ENCODE data around the gene GRIN2A. TPM values are rescaled to one million over a fixed set of nuclear protein-coding genes. Genes with fewer than 3 reads are reported as not detected.

GRIN2A gene
- total RNA-seq, 1 donor from 2014 or later = not detected

- no peak for DNase-seq (ENCODE audit: low read depth)
- H3K4me3 ChIP-seq (ENCODE audit: low read depth, low read length) = no peak overlapping the region
- TF ChIP-seq CTCF (conservative IDR thresholded peaks at IDR 0.05; ENCODE audit: low read depth, low read length) = no peak
Observed at GRCh38 chr16:9807302-9807701, 374.9 kb downstream of the GRIN2A start.

GRCh38 chr16:9805109-9805508, 377.1 kb downstream of the GRIN2A start:
- DNase-seq (ENCODE audit: low read depth) = no peak
- H3K4me3 ChIP-seq (ENCODE audit: low read depth, low read length) = no peak overlapping the region
- no peak for TF ChIP-seq CTCF (conservative IDR thresholded peaks at IDR 0.05; ENCODE audit: low read depth, low read length)

GRCh38 chr16:9802160-9802559, 380.1 kb downstream of the GRIN2A start:
- no peak for TF ChIP-seq CTCF (conservative IDR thresholded peaks at IDR 0.05; ENCODE audit: low read depth, low read length)
- H3K4me3 ChIP-seq (ENCODE audit: low read depth, low read length) = no peak overlapping the region

GRCh38 chr16:9801651-9802050, 380.6 kb downstream of the GRIN2A start:
- no peak for TF ChIP-seq CTCF (conservative IDR thresholded peaks at IDR 0.05; ENCODE audit: low read depth, low read length)
- DNase-seq (ENCODE audit: low read depth) = no peak
- H3K4me3 ChIP-seq (ENCODE audit: low read depth, low read length) = no peak overlapping the region

More at GRCh38 chr16:9802160-9802559, 380.1 kb downstream of the GRIN2A start:
- no peak for DNase-seq (ENCODE audit: low read depth)

- DNase-seq (ENCODE audit: low read depth) = no peak
- no peak overlapping the region for H3K4me3 ChIP-seq (ENCODE audit: low read depth, low read length)
- TF ChIP-seq CTCF (conservative IDR thresholded peaks at IDR 0.05; ENCODE audit: low read depth, low read length) = no peak
Observed at GRCh38 chr16:9800186-9800738, 382.0 kb downstream of the GRIN2A start.

GRCh38 chr16:9798952-9799580, 383.2 kb downstream of the GRIN2A start:
- no peak for DNase-seq (ENCODE audit: low read depth)
- no peak overlapping the region for H3K4me3 ChIP-seq (ENCODE audit: low read depth, low read length)
- TF ChIP-seq CTCF (conservative IDR thresholded peaks at IDR 0.05; ENCODE audit: low read depth, low read length) = no peak

- TF ChIP-seq CTCF (conservative IDR thresholded peaks at IDR 0.05; ENCODE audit: low read depth, low read length) = no peak
- no peak overlapping the region for H3K4me3 ChIP-seq (ENCODE audit: low read depth, low read length)
- DNase-seq (ENCODE audit: low read depth) = no peak
Observed at GRCh38 chr16:9798474-9798873, 383.8 kb downstream of the GRIN2A start.
